Stimulated activated CD4-positive, alpha-beta T cell treated with anti-CD3 and anti-CD28 coated beads, Interleukin-4, amount 100 ng/mL, for 24 hours (primary cell): ENCODE results near the gene AJM1.
A peak's percentile ranks its signal among the peaks of the same experiment; 100 is the strongest.
"Not testable (repeated sequence)": the region's sequence is repeated elsewhere in the genome, so short reads cannot be mapped to it uniquely, and the experiment has no call there.

ENCODE experiments used
- DNase-seq: peaks from one replicate; pipeline ENCODE4 v3.0.0-alpha.2; 2020

AJM1 gene

DNA sequence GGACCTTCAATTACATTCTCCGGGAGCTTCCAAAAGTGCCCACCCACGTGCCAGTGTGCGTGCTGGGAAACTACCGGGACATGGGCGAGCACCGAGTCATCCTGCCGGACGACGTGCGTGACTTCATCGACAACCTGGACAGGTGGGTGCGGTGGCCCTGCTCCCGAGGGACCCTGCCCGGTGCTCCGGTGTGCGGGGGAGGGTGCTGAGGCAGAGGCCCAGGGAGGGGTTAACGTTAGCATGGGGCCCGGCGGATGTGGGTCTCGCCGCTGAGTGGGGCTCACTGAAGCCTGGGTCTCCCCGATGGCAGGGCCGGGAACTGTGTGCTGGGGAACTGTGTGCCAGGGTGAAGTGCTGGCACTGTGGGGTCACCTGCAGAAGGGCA is 10.6 kb upstream of the AJM1 start:
- no peak for DNase-seq

DNA sequence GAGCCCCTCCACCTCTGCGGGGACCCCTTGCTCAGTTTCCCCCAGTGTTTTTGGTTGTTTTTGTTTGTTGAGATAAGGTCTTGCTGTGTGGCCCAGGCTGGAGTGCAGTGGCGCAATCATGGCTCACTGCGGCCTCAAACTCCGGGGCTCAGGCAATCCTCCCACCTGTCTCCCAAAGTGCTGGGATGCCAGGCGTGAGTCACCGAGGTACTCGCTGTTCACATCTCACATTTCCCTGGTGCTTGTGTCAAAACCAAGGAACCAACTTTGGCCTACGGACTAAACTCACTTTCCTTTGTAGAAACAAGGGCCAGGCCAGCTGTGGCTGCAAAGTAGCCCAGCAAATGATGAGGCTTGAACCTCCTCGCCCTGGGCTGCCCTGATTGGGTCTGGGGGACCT is 9.7 kb upstream of the AJM1 start:
- DNase-seq: no peak

DNA sequence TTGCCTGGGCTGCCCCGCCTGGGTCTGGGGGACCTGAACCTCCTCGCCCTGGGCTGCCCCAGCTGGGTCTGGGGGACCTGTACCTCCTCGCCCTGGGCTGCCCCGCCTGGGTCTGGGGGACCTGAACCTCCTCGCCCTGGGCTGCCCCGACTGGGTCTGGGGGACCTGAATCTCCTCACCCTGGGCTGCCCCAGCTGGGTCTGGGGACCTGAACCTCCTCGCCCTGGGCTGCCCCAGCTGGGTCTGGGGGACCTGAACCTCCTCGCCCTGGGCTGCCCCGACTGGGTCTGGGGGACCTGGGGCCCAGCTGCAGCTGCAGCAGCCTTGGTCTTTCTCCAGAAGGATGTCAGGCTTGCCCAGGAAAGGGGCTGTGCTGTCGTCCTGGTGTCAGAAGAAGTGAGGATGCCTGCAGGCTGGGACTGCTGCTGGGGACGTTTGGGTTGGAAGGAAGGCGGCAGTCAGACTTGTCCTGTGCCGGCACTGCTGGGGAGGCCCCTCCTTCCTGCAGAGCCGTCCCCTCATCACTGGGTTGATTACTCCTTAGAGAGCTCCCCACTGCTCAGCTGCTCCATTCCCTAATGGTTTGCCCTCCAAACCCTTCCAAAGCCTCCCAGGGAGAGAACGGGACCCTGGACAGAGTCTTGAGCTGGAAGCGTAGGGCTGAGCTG is 8.8 kb upstream of the AJM1 start:
- not testable (repeated sequence) for DNase-seq

DNA sequence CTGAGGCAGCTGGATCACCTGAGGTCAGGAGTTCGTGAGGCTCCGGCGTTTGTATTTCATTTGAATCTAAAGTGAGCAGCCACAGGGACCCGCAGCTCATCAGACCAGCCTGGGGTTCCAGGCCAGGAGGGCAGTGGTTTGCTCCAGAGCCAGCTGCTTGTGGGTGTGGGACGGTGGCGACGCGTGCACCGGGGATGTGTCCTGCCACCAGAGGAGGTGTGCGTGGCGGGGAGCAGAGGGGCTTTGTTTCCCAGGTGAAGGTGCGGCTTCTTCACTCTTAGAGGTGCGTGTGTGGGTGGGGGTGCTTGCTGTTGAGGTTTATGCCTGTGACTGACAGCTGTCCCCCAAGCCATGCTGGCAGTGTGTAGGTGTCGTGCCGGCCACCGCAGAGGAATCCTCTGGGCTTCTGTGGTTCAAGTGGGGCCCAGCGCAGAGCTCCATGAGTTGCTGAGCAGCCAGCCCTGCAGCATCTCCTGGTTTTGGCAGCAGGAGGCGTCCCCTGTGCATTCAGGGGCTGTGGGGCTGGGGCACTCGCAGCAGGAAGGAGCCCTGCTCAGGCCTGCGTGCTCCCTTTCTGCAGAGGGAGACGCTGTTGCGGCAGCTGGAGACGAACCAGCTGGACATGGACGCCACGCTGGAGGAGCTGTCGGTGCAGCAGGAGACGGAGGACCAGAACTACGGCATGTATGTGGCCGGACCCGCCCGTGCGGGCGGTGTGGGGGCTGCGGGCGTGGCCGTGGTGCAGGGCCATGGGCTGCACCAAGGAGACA is 6.9 kb upstream of the AJM1 start:
- DNase-seq: no peak

DNA sequence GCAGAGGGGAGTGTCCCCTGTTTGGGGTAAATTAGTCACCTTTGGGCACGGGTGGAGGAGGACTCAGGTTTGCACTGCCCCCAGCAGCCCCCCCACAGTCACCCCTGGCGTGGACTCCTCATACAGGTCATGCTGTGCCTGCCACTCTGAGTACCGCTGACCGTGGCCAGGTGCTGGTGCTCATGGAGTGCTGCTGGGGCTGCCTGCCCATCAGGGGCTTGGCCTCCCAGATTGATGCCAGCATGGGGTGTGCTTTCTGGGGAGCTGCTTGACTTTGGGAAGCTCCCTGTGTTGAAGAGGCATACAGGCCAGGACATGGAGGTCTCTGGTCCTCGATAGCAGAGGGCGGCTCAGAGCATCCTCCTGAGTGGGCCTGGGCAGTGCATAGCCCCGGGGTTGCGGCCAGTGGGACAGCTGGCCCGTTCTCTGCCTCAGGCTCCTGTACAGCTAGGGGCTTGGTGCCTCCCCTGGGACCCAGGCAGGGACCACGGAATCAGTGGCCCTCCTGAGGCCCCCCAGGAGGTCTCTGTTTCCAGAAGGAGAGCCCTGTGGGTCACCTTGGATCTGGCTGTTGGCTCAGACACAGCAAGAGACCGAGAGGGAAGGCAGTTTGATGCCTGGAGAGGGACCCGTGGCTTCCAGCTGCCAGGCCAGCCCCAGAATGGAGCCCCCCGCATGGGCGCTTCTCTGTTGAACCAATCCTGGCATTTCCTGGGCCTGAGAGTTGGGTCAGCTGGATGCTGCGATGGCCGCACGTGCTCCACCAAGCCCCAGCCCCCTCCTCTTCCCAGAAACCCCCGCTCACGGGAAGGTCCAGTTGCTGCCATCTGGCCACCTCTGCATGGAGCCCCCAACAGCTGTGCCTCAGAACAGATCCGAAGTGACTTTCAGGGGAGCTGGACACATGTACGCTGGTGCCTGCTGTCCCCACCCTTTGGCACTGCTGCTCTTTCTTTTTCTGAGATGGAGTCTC is 6.1 kb upstream of the AJM1 start:
- DNase-seq: no peak

DNA sequence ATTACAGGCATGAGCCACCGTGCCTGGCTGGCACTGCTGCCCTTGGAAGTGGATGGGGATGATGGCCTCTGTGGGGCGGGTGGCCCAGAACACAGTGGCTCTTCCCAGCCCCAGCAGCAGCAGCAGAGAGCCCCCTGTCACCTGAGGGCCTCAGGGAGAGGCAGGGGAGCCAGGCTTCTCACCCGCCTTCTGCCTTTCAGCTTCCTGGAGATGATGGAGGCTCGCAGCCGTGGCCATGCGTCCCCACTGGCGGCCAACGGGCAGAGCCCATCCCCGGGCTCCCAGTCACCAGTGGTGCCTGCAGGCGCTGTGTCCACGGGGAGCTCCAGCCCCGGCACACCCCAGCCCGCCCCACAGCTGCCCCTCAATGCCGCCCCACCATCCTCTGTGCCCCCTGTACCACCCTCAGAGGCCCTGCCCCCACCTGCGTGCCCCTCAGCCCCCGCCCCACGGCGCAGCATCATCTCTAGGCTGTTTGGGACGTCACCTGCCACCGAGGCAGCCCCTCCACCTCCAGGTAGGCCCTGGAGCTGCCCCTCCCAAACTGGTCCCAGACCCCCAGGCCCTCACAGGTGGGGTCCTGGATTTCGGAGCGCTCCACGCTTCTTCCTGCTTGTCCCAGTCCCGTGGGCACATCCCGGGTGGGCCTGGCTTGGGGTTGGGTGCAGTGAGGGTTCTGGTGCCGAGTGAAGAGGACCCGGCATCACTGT is 5.0 kb upstream of the AJM1 start:
- no peak for DNase-seq

DNA sequence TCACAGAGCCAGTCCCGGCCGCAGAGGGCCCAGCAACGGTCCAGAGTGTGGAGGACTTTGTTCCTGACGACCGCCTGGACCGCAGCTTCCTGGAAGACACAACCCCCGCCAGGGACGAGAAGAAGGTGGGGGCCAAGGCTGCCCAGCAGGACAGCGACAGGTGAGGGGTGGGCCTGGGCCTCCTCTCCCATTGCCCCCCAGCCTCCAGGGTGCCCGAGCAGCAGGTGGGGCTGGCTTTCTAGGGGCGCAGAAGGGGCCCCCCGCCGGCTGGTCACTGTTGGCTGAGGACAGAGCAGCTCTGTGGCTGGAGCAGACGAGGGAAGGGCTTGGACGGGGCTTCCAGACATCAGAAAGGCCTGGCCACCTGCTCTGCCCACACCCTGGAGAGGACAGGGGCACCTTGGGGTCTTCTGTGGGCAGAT is 4.4 kb upstream of the AJM1 start:
- DNase-seq: not testable (repeated sequence)

DNA sequence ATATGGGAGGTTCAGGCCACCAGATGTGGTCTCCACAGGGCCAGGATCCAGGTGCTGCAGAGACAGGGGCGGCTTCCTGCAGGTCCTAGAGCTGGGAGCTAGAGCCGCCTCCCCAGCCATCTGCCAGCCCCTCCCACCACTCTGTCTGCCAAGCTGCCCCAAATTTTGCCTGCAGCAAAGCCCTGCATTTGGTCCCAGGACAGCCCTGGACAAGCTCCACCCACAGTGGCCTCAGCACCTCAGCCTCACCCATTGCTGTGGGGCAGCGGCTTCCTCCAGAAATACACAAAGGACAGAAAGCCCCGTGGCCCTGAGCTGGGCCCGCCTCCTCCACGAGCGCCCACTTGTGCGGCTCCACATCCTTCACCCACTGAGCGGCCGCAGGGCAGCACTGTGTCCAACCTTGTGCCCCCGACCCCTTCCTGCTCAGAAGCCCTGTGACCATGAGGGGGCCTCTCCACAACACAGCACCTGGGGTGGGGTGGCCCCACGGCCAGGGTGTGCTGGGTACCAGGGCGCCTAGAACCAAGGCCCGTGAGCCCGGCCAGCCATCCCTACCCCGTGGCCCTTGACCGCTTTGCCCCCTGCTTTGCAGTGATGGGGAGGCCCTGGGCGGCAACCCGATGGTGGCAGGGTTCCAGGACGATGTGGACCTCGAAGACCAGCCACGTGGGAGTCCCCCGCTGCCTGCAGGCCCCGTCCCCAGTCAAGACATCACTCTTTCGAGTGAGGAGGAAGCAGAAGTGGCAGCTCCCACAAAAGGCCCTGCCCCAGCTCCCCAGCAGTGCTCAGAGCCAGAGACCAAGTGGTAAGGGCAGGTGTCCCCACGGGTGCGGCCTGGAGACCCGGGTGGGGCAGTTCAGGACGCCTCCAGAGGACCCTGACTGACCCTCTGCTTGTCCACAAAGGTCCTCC is 3.7 kb upstream of the AJM1 start:
- no peak for DNase-seq

DNA sequence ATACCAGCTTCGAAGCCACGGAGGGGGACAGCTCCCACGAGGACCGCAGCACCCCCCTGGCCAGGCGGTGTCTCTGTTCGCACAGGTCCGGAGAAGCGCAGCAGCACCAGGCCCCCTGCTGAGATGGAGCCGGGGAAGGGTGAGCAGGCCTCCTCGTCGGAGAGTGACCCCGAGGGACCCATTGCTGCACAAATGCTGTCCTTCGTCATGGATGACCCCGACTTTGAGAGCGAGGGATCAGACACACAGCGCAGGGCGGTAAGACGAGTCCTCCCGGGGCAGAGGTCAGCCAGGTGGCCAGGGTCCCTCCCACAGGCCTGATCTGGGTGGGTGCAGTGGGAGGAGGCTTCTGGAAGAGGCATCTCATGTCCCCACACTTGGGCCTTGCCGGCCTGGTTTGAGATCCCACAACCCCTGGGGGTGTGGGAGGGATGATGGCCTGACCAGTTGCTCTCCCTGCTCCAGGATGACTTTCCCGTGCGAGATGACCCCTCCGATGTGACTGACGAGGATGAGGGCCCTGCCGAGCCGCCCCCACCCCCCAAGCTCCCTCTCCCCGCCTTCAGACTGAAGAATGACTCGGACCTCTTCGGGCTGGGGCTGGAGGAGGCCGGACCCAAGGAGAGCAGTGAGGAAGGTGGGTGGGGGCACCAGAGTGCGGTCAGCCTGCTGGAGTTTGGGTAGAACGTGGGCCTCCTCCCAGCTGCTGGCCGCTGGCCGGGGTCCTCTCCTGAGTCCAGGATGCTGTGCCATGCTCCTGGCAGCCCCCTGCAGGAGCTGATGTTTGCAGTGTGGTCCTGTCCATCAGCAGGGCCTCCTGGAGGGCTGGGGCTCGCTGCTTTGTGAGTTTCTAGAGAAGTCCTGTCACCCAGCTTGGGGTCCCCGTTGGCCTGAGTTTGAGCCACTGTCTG is 2.8 kb upstream of the AJM1 start:
- DNase-seq: no peak

DNA sequence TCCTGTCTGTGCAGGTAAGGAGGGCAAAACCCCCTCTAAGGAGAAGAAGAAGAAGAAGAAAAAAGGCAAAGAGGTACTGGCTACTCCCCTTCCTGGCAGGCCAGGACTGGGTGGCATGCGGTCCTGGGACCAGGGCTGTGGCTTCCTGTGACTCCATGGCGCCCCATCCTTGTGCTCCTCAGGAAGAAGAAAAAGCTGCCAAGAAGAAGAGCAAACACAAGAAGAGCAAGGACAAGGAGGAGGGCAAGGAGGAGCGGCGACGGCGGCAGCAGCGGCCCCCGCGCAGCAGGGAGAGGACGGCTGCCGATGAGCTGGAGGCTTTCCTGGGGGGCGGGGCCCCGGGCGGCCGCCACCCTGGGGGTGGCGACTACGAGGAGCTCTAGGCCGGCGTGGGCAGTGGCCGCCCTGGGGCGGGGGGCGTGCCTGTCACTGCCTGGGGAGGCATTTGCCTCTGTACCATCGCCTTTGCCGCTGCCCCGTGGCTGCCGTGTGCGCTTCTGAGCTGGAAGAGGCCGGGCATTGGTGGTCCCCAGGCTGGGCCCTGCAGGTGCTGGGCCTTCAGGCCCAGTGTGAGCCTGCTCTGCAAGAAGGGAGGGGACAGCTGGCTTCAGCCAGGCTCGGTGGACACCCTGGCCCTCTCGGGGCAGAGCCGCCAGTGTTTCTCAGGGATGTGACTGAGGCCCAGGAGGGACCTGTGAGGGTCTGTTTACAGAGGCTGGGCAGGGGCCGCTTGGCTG is 2.0 kb upstream of the AJM1 start:
- DNase-seq: no peak

DNA sequence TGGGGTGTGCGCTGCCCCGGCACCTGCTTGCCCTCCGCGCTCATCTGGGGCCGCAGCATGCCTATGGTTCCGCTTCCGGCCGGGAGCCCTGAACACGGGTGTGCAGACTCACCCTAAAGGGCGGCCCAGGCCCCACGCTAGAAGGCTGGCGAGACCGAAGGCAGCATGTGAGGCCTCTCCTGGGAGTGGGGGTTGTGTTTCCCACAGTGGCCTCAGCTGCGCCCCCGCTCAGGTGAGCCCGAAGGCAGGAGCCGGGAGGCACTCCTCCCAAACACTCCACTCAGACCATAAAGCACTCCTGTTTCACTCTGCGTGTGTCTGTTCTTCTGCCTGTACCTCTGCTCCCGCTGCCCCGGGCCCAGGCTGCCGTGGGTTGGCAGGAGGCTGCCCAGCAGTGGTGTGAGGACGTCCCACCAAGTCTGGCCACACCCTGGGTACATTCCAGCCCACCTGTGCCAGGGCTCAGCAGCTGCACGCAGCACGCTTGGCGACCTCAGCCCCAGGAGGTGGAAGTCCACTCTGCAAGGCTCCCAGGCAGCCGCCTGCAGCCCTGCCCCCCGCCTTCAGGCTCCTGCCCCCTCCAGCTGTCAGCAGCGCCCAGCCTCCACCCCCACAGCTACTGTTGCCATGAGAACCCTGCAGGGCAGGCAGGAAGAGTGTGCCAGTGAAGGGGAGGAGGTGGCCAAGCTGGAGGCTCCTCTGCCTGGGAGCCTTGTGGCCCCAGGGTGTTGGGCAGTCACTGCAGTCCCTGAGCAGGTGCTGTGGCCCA is 1.2 kb upstream of the AJM1 start:
- DNase-seq: no peak

DNA sequence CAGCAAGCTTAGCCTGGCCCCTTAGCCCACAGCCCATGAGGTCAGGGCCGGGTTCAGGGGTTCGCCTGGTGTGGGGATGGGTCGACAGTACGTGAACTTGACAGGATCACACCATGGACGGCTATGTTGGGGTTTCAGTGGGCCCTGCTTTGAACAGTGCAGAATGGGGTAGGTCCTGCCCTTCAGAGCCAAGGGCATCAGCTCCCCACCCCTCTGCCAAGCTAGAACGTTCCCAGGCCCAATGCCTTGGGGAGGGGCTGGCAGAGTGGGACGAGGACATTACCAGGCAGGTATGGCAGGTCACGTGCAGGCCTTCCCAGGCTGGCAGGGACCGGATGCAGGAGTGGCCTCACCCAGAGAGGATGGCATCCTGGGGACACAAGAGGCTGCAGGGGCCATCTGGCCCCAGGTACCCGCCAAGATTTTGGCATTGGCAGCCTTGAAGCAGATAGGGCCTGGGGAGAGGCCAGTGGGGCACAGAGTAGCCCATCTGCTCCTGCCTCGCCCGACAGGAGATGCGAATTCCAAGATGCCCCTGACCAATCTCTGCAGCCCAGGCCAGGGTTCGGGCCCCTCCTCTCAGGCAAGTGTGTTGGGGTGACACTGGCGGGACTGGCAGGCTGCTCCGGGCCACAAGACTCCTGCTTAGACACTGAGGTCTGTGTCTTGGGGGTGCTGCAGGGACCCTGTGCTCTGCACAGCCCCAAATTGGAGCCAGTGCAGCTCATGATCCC is 465 bp upstream of the AJM1 start:
- not testable (repeated sequence) for DNase-seq

DNA sequence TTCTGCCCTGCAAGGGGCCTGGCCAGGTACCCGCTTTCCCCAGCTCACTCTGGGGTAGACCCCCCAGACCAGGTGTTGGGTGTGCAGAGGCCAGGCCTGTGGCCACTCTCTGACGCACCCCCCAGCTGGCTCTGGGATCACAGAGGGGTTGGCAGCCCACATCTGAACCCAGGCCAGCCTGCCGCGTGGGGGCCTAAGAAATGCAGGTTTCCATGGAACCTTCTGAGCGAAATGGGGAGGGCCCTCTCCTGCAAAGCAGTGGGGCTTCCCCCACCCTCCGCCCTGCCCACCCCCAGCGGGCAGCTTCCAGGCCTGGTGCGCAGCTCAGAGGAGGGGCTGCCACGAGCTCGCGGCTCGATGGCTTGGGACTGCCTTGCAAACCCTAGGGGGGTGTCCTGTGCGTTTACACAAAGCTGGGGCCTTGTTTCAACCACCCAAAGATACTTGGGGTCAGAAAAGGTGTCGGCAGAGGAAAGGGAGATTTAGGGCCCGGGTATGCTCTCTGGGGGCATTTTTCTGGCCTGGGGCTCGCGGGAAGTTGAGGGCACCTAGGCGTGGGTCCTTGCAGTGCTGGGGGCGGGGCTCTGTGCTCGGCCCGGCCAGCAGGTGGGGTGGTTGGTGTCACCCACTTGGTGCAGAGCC is 1.0 kb downstream of the AJM1 start:
- not testable (repeated sequence) for DNase-seq

DNA sequence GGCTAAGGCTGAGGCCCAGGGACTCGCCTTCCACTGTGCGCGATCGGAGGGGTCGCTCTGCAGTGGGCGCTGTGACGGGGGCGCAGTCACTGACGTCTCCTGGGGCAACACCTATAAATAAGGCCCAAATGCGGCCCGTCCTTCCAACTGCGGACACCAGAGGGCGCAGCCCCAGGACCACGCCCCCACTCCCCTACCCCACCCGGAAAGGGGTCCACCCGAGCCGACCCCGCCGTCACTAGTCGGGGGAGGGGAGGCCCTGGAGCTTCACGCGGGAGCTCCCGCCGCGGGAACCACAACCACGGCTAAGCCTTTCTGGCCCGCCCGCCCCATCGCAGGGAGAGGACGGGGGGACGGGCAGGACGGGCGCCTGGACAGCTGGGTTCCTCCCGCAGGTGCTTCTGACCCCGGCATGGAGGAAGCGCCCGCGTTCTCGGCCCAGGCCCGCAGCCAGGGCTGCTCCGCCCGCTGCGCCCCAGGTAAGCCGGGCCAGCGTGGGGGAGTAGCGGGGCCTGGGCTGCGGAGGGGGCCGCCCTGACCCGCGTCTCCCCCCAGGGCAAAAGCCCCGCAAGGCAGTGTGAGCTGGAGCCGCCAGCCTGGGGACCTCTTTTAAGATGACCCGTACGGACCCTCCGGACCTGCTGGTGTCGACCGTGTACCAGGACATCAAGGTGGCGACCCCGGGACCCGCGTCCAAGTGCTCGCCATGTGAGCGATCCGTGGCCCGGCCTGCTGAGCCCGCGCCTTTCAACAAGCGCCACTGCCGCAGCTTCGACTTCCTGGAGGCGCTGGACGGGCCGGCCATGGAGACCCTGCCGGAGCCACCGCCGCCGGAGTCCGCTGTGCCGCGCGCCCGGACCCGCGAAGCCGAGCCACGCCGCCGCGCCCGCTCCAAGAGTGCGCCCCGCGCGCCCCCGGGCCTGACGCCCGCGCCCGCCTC is 1.8 kb downstream of the AJM1 start:
- peak; percentile 62 for DNase-seq

DNA sequence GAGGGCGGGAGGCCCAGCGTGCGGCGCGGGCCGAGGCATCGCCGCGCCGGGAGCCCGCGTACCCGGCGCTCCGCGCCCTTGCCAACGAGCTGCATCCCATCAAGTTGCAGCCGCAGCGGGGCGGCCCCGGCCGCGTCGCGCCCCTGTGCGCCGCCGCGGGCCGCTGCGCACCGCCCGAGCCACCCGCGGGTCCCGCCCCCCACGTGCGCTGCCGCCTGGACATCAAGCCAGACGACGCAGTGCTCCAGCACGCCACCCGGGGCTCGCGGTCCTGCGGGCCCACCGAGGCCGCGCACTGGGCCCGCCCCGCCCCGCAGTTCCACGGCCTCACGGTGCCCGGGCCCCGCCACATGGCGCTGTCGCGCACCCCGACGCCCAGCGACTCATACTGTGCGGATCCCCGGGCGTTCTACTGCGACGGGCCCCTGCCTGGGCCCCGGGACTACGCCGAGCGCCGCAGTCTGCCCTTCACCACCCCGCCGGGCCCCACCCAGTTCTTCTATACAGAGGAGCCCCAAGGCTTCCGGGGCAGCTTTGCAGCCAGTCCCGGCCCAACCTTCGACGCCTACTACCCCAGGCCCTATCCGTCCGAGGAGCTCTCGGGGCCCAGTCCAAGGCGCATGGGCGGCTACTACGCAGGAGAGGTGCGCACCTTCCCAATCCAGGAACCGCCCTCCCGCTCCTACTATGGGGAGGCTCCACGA is 2.6 kb downstream of the AJM1 start:
- no peak for DNase-seq
